HG03432 (cell line): ENCODE measurements around the gene CELF2.
A peak's percentile ranks its signal among the peaks of the same experiment; 100 is the strongest.

ENCODE experiments used
- ATAC-seq: cut with Tn5 transposase; IDR thresholded peaks from one replicate; pipeline ENCODE4 v1.9.1; 2021; ENCODE audit warnings: mild to moderate bottlenecking, moderate library complexity; ENCODE audit not compliant: unreplicated experiment

CELF2 gene

GRCh38 chr10:11003679-11004078 lies 14.0 kb upstream of the CELF2 start:
- ATAC-seq = no peak

- no peak for ATAC-seq
Measured at GRCh38 chr10:11004144-11005077, 13.3 kb upstream of the CELF2 start.

- no peak for ATAC-seq
Measured at GRCh38 chr10:11005725-11006427, 11.8 kb upstream of the CELF2 start.

- no peak for ATAC-seq
Measured at GRCh38 chr10:11006428-11006825, 11.2 kb upstream of the CELF2 start.

GRCh38 chr10:11007476-11008020 lies 10.1 kb upstream of the CELF2 start:
- ATAC-seq = no peak

DNA sequence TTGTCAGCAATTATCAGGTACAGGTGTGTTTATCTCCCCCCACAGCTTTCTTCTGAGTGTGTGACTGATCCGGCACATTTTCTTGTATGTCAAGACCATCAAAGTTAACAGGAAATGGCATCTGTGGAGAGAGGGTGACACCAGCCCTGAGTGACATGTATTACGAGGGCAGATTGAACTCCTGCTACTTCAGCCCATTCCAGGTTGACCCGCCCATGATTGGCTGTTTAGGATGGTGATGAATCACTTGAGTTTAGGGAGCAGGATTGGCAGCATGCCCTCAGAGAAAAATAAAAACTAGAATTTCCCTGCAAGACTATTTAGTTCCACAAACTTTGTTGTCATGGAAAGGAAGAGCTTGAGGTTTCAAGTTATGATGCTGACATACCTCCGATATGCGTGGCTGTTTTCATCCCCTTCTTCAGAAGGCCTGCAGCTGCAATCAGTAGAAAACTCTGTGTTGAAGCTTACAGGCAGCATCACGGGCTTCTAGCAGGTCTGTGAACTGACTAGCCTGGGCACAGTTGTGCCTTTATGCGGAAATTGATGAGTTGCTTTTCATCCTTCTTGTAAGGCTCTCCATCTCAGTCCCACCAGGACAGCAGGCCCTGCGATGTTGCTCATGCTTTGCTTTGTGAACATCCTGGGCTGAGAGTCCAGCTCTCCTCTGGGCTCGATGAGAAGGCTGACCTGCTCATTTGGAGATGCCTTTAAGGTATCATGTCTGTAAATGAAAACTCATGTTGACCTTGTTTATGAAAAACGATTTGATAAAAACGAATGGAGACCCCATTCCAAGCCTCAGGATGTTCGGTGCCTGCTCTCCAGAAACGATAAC lies 8.0 kb upstream of the CELF2 start:
- ATAC-seq = no peak

- ATAC-seq = no peak
Measured at GRCh38 chr10:11010582-11010981, 7.1 kb upstream of the CELF2 start.

DNA sequence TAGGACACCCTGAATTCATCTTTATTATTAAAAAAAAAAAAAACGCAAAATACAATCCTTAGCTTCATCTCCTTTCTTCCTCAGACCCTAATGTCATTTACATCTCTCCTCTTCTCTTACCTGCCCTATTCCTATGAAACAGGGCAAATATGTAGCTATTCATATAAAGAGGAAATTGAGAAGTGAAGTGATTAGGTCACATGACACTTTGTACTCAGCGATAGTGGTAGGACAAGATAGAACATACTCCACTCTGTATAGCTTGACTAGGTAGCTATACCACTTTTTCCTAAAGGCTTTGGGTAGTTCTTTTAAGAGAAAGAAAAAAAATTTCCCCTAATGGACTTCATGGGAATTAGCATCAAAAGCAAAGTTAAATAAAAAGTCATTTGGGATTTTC lies 6.2 kb upstream of the CELF2 start:
- ATAC-seq = no peak

- no peak for ATAC-seq
Measured at GRCh38 chr10:11011984-11012383, 5.7 kb upstream of the CELF2 start.

- no peak for ATAC-seq
Measured at GRCh38 chr10:11012421-11013295, 5.0 kb upstream of the CELF2 start.

DNA sequence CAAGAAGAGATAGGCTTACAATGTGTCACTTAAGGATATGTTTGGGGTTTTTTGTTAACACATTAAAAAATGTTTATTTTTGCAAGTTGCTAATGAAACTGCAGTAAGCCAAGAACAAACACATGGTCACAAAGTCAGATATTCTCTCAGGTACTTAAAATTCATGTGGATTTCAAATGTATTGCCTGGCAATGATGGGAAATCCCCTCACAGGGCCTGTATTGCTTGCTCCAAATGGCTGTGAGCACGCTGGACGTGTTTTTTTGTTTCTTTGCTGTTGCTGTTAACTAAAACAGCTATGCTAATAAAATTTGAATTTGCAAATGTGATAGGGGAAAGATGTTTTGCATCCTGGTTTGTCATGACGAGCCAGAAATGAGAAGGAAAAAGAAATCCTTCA lies 3.8 kb upstream of the CELF2 start:
- ATAC-seq = no peak

DNA sequence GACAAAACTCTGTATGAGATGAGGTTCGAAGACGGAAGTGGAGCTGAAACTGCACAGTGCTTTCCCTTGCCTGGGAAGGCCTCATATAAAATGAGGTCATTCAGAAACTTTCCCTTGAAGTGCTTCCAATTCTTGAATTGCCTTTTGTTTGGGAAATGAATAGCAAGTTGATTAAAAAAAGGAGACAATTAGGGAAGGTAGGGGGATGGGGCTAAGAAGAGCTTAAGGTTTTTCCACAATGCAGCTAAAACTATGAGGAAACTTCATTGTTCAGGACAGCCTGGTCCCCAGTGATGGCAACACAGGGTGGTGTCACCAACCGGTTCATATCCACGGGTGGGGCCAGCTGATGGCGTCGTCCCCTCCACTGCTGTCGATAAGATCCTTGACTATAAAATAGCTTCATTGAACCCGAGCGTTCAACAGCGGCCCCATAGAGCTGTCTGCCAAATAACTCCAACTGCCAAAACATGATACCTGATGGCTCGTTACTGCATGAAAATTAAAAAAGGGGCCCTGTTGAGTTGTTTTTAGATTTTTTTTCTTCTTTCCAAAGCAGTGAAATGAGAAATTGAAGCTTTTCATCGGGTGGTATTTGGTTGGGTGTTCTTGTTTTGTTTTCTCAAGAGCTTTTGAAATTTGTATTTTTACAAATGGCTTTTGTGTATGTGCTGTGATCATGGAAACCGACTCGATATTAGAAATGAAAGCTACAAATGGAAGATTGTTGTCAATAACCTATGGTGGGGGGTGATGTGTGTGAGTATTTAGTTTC lies 2.8 kb upstream of the CELF2 start:
- ATAC-seq = no peak

DNA sequence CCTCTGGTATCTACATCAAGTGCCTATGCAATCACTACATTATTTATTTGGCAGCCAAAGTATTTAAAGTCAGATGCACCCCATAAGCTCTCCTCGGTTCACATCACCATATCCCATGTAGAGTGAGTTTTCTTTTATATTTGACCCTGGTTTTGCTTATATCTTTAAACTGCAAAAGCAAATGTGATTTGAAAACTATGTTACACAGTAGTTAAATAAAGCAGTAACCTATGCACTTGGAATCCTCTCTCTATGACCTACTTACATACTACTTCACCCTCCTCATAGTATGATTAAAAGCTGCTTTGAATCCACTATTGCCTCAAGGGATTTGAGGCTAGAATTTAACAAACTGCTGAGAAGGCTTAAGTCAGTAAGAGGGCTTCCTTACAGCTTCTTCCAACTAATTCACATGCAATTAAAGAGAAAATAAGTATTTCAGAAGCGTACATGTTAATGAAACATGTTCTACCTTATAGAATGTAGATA lies 2.2 kb upstream of the CELF2 start:
- no peak for ATAC-seq

DNA sequence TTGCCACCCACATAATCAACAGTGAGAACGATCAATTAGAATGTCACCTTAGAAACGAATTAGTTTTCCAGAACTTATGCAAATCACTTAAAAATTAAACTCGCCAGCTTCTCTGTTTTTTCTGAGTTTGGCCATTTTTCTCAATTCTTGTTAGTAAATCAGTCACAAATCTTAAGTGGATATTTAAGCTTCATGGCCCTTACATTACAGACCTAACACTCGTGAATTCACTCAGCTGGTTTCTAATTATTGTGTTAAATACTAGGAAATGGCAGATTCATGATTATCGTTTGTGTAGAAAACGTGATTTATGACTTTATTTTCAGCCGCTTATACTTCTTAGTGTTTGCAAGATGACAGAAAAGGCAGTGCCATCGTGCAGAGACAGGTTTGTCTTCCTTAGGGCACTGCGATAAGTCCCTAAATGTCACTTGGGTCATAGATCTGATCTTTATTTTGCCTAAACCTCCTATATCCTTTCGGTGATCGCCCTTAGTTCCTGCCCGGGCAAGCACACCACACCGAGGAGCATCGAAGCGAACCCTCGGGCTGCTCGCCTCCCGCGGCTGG lies 587 bp upstream of the CELF2 start:
- peak; percentile 60 for ATAC-seq

DNA sequence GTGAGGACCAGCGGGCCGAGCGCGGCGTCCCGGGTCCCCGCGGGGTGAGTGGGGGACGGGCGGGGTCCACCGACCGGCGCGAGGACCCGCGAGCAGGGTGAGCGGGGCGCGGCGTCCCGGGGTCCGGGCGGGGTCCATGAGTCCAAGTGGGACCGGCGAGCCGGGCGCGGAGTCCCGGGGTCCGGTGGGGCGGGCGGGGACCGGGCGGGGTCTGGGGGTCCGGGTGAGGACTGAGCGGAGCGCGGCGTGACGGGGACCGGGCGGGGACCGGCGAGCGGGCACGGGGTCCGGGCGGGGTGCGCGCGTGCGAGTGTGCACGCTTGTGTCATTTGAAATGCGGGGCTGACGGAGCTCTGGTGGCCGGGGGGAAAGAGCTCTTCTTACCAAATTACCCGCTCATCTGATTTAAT lies 765 bp downstream of the CELF2 start:
- peak; percentile 5 for ATAC-seq

- ATAC-seq = no peak
Measured at GRCh38 chr10:11018855-11019631, 1.4 kb downstream of the CELF2 start.

GRCh38 chr10:11019724-11020547 lies 2.3 kb downstream of the CELF2 start:
- ATAC-seq = no peak
